CD14-positive monocyte (primary cell): ENCODE data around the gene IL9R. TPM values are rescaled to one million over a fixed set of nuclear protein-coding genes. Genes with fewer than 3 reads are reported as not detected.
A peak's percentile ranks its signal among the peaks of the same experiment; 100 is the strongest.

Experiments
- DNase-seq, 3 donors: peaks; one replicate each; pipeline ENCODE4 v3.0.0-alpha.2; 2011 to 2022
- H2AFZ ChIP-seq: 2 replicates; pipeline ENCODE4 v1.6.0; 2012; ENCODE audit warnings: mild to moderate bottlenecking, low read depth, low read length, inconsistent platforms; ENCODE audit not compliant: insufficient read depth, poor library complexity, severe bottlenecking
- H3K27ac ChIP-seq, 2 donors: 1 replicate in 1 of 2; 2 replicates in 1 of 2; pipeline ENCODE4 v1.5.1; 2012 to 2013; ENCODE audit warnings: low read length in 2 of 2, control low read depth in 1 of 2, inconsistent platforms in 1 of 2, low read depth in 1 of 2, mild to moderate bottlenecking in 1 of 2
- H3K27me3 ChIP-seq, 2 donors: one replicate each; pipeline versions ENCODE4 v1.6.0 to v1.6.1; 2011 to 2013; ENCODE audit warnings: low read length in 2 of 2; ENCODE audit not compliant: control insufficient read depth in 2 of 2, insufficient read depth in 2 of 2
- H3K36me3 ChIP-seq, 2 donors: replicated peaks in 1 of 2; 1 replicate in 1 of 2; 2 replicates in 1 of 2; pipeline versions ENCODE4 v1.5.1 to v1.6.1; 2012 to 2013; ENCODE audit warnings: low read length in 2 of 2, control low read depth in 1 of 2, inconsistent platforms in 1 of 2, mild to moderate bottlenecking in 1 of 2; ENCODE audit not compliant: insufficient read depth in 2 of 2, control insufficient read depth in 1 of 2
- H3K4me1 ChIP-seq, 2 donors: 1 replicate in 1 of 2; 2 replicates in 1 of 2; pipeline versions ENCODE4 v1.5.1 to v1.6.1; 2012 to 2013; ENCODE audit warnings: low read length in 2 of 2, control low read depth in 1 of 2, inconsistent platforms in 1 of 2, mild to moderate bottlenecking in 1 of 2, moderate library complexity in 1 of 2; ENCODE audit not compliant: insufficient read depth in 2 of 2, control insufficient read depth in 1 of 2
- H3K4me2 ChIP-seq: replicated peaks from 2 replicates; pipeline ENCODE3; 2012; ENCODE audit warnings: low read length, moderate library complexity, mild to moderate bottlenecking; ENCODE audit not compliant: poor library complexity, severe bottlenecking; ENCODE audit errors: extremely low read depth
- H3K4me3 ChIP-seq, 3 experiments: fragments of 200-600 bp in 1 of 3; sonication (generic) in 1 of 3; replicated peaks in 1 of 3; 1 replicate in 2 of 3; 2 replicates in 1 of 3; pipeline ENCODE4 v1.5.1; 2011 to 2013; ENCODE audit warnings: low read length in 3 of 3, mild to moderate bottlenecking in 3 of 3, control low read depth in 2 of 3, low read depth in 2 of 3, inconsistent platforms in 1 of 3, moderate library complexity in 1 of 3
- H3K79me2 ChIP-seq: 2 replicates; pipeline ENCODE4 v1.6.0; 2012; ENCODE audit warnings: mild to moderate bottlenecking, control low read depth, inconsistent platforms, low read length, moderate library complexity; ENCODE audit not compliant: insufficient read depth
- H3K9ac ChIP-seq: 2 replicates; pipeline ENCODE4 v1.6.0; 2017; ENCODE audit warnings: low read length, mild to moderate bottlenecking; ENCODE audit not compliant: insufficient read depth, poor library complexity, severe bottlenecking
- H3K9me3 ChIP-seq, 2 donors: replicated peaks in 1 of 2; 1 replicate in 1 of 2; 2 replicates in 1 of 2; pipeline versions ENCODE4 v1.5.1 to v1.6.1; 2012 to 2013; ENCODE audit warnings: low read length in 2 of 2, control low read depth in 1 of 2; ENCODE audit not compliant: control insufficient read depth in 1 of 2, insufficient read depth in 1 of 2
- H4K20me1 ChIP-seq: 2 replicates; pipeline ENCODE4 v1.6.0; 2012; ENCODE audit warnings: mild to moderate bottlenecking, low read length, control low read depth, moderate library complexity; ENCODE audit not compliant: insufficient read depth
- H3K27ac Mint-ChIP-seq, 7 donors: one replicate each; pipeline ENCODE4 v1.8.0; 2020; ENCODE audit warnings: mild to moderate bottlenecking in 7 of 7, mixed read lengths in 7 of 7, moderate library complexity in 6 of 7, inconsistent platforms in 2 of 7
- H3K27me3 Mint-ChIP-seq, 3 donors: one replicate each; pipeline ENCODE4 v1.8.0; 2021 to 2022; ENCODE audit warnings: low read depth in 3 of 3, mild to moderate bottlenecking in 3 of 3, mixed read lengths in 3 of 3, moderate library complexity in 3 of 3, inconsistent platforms in 1 of 3
- H3K36me3 Mint-ChIP-seq, 2 donors: one replicate each; pipeline ENCODE4 v1.8.0; 2020; ENCODE audit warnings: mixed read lengths in 2 of 2, inconsistent platforms in 1 of 2, mild to moderate bottlenecking in 1 of 2
- H3K4me1 Mint-ChIP-seq: one replicate; pipeline ENCODE4 v1.8.0; 2020; ENCODE audit warnings: mild to moderate bottlenecking, mixed read lengths
- H3K4me3 Mint-ChIP-seq, 2 donors: one replicate each; pipeline ENCODE4 v1.8.0; 2020; ENCODE audit warnings: mild to moderate bottlenecking in 2 of 2, mixed read lengths in 2 of 2, moderate library complexity in 1 of 2
- H3K9me3 Mint-ChIP-seq, 7 donors: one replicate each; pipeline ENCODE4 v1.8.0; 2020 to 2022; ENCODE audit warnings: mixed read lengths in 7 of 7, mild to moderate bottlenecking in 6 of 7, moderate library complexity in 6 of 7, inconsistent platforms in 2 of 7
- CTCF ChIP-seq: fragments of 200-600 bp; IDR thresholded peaks from one replicate; pipeline ENCODE4 v1.8.0; 2022; ENCODE audit warnings: antibody characterized with exemption, mild to moderate bottlenecking
- WGBS: methylation state at CpG from one replicate; pipeline ENCODE4 v1.1.5; 2013; ENCODE audit warnings: missing lambda C conversion rate; ENCODE audit not compliant: insufficient coverage; 5-methylcytosine and 5-hydroxymethylcytosine counted together
- intact Hi-C, 2 donors: fragments of 100-400 bp; cut with micrococcal nuclease; formaldehyde crosslinking; loops; one replicate each; pipeline versions ENCODE4 v1.15.0 to v1.15.1; 2023
- polyA minus RNA-seq: library from RNA; depleted of rRNA, polyadenylated mRNA; stranded (reverse); fragments of >200 nt; gene quantifications from 2 replicates; pipeline ENCODE4 v1.2.3, GENCODE V29; 2012
- polyA plus RNA-seq, 3 donors: library from polyadenylated mRNA; depleted of rRNA in 1 of 3; unstranded in 2 of 3; stranded (reverse) in 1 of 3; fragments of 300-500 nt in 2 of 3; fragments of >200 nt in 1 of 3; fragmentation: Illumina TruSeq in 2 of 3; gene quantifications; 1 replicate in 2 of 3; 2 replicates in 1 of 3; pipeline ENCODE4 v1.2.3, GENCODE V29; 2012 to 2021
- total RNA-seq, 12 experiments: library from RNA in 1 of 12; stranded (reverse) in 1 of 12; fragments of 120-200 nt in 1 of 12; gene quantifications; one replicate each; pipeline ENCODE4 v1.2.4 and lab custom pipeline; 2013 to 2026; ENCODE audit warnings: mixed read lengths in 6 of 12, inconsistent platforms in 1 of 12

Gene IL9R
- total RNA-seq (2013) = 0.29 TPM
- polyA plus RNA-seq (1 to 10 TPM in 1 of 3 donors, under 1 TPM in 2; 0.25 to 1.0 (median 0.85) TPM), polyA minus RNA-seq (0.14 and 0.24 TPM in 2 replicates), total RNA-seq (lab: John Stamatoyannopoulos, UW) (0 to 0.30 (median 0.06) reads per million in 11 experiments)

GRCh38 chrX:155997436-155997835 is at the start of gene IL9R:
Gene IL9R (plus strand): TSS chrX:155997696. CDS start chrX:155997760, 64 bp downstream.
- H3K9ac ChIP-seq = no peak within 1 kb of the TSS
- H3K4me3 Mint-ChIP-seq = no peak within 1 kb of the TSS

GRCh38 chrX:155949098-155949497 is 48.4 kb upstream of the IL9R start:
- Histone ChIP-seq H3K27ac (no peak overlapping the region), H3K4me1 (no peaks in the 10 kb centered on the region), H3K36me3 (peaks cover 0 to 7% of the 10 kb centered on the region in 2 donors), H3K4me2 (no peak overlapping the region), H2AFZ (no peak overlapping the region), H3K27me3 (no peaks in the 10 kb centered on the region), H4K20me1 (no peaks in the 10 kb centered on the region), H3K4me3 (no peak overlapping the region), H3K9me3 (peaks cover 0 to 5% of the 10 kb centered on the region in 2 donors), H3K79me2 (no peaks in the 10 kb centered on the region), H3K9ac (no peak overlapping the region)
- no peak for DNase-seq
- Mint-ChIP-seq H3K4me1 (no peaks in the 10 kb centered on the region), H3K36me3 (peaks cover 10 to 14% of the 10 kb centered on the region in 2 donors), H3K27ac (no peak overlapping the region), H3K9me3 (peaks cover 0 to 4% (median 0%) of the 10 kb centered on the region in 7 donors), H3K27me3 (peaks cover 0 to 4% (median 0%) of the 10 kb centered on the region in 3 donors), H3K4me3 (no peak overlapping the region)
- TF ChIP-seq CTCF = no peak
- 84% methylated on average over 2 of the region's 2 CpGs for WGBS
- intact Hi-C loops = no loop called here

More at GRCh38 chrX:155997436-155997835, at the start of gene IL9R:
- H3K27me3 Mint-ChIP-seq = peaks cover 3 to 6% (median 6%) of the 10 kb centered on the region in 3 donors
- intact Hi-C loops = no loop called here
- no peaks in the 10 kb centered on the region for H3K36me3 Mint-ChIP-seq
- TF ChIP-seq CTCF = no peak
- peaks cover 0 to 2% (median 0%) of the 10 kb centered on the region in 7 donors for H3K9me3 Mint-ChIP-seq
- Histone ChIP-seq H3K4me1 (no peaks in the 10 kb centered on the region), H3K9me3 (no peaks in the 10 kb centered on the region), H3K27ac (no peak within 1 kb of the TSS), H3K36me3 (no peaks in the 10 kb centered on the region), H3K4me3 (no peak within 1 kb of the TSS), H3K79me2 (no peaks in the 10 kb centered on the region), H2AFZ (no peak within 1 kb of the TSS), H4K20me1 (no peaks in the 10 kb centered on the region), H3K4me2 (no peak within 1 kb of the TSS), H3K27me3 (no peaks in the 10 kb centered on the region)
- peaks cover 5% of the 10 kb centered on the region for H3K4me1 Mint-ChIP-seq
- no peak for DNase-seq
- peak within 1 kb of the TSS in 1 of 7 donors; percentile 10 for H3K27ac Mint-ChIP-seq
- 2% methylated on average over 5 of the region's 5 CpGs for WGBS
